GM11168 (cell line): ENCODE data around the gene RIC1.
"Not testable (repeated sequence)": the region's sequence is repeated elsewhere in the genome, so short reads cannot be mapped to it uniquely, and the experiment has no call there.

ENCODE experiments used
- in situ Hi-C: fragments of 300-500 bp; cut with MboI; formaldehyde crosslinking; loops from one replicate; pipeline ENCODE4 v1.12.0; 2022; ENCODE audit warnings: low sequenced_read_pairs; ENCODE audit not compliant: unreplicated experiment

The RIC1 gene

DNA sequence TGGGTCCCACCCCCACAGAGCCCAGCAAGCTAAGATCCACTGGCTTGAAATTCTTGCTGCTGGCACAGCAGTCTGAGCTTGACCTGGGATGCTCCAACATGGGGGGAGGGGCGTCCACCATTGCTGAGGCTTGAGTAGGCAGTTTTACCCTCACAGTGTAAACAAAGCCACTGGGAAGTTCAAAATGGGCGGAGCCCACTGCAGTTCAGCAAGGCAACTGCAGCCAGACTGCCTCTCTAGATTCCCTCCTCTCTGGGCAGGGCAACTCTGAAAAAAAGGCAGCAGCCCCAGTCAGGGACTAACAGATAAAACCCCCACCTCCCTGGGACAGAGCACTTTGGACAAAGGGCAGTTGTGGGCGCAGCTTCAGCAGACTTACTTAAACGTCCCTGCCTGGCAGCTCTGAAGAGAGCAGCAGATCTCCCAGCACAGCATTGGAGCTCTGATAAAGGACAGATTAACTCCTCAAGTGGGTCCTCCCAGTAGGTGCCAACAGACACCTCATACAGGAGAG lies 150.9 kb downstream of the RIC1 start:
- in situ Hi-C loops = not testable (repeated sequence)

DNA sequence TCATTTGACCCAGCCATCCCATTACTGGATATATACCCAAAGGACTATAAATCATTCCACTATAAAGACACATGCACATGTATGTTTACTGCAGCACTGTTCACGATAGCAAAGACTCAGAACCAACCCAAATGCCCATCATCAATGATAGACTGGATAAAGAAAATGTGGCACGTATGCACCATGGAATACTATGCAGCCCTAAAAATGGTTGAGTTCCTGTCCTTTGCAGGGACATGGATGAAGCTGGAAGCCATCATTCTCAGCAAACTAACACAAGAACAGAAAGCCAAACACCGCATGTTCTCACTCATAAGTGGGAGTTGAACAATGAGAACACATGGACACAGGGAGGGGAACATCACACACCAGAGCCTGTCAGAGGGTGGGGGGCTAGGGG lies 154.5 kb downstream of the RIC1 start:
- in situ Hi-C loops = not testable (repeated sequence)

DNA sequence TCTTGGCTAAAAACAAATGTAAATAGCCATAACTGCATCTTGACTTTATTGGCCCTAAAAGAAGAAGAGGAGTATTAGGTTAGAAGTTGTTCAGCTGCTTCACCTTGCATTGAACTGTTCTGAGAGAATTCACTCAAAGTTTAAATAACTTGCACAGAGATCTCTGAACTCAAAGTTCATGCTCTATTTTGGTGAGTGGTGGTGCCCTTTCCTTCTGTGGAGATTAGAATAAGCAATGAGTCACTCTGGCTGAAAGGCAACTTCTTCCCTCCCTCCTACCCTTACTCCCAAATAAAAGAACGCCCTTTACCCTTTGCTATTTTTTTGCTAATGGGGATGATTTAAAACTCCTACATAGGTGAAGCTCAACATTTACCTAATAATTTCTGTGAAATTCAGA lies 155.1 kb downstream of the RIC1 start:
- in situ Hi-C loops = no loop called here

DNA sequence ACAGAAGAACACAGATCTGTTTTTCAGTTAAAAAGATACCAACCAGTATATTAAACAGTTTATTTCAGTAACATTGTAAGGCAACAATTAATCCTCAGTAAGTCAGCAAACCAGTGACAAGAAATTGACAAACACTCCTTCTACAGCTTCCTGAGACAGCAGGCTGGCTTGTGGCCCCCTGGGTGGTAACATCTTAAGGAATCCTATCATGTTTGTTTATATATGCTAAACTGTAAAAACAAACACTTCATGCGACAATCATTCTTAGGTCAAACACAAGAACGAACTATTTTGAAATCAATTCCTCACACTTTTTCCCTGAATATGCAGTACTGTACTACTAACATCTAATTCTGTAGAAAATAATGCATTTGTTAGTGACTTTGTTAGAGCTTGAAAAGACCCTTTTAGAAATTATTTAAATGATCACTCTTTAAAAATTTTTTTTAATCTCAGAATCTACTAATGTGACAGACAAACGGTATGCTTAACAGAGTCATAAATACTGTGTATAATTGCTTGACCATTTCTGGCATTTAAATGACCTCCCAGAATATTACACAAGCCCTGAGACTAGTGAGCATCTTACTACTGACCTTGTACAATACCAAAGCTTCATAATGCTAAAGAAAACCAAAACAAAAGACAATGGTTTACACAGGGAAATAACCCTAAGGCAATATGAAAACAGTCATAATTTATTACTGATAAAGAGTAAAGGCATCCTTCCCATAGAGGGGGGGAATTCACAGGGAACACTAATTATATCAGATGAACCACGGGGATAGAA lies 155.8 kb downstream of the RIC1 start:
- in situ Hi-C loops = no loop called here

DNA sequence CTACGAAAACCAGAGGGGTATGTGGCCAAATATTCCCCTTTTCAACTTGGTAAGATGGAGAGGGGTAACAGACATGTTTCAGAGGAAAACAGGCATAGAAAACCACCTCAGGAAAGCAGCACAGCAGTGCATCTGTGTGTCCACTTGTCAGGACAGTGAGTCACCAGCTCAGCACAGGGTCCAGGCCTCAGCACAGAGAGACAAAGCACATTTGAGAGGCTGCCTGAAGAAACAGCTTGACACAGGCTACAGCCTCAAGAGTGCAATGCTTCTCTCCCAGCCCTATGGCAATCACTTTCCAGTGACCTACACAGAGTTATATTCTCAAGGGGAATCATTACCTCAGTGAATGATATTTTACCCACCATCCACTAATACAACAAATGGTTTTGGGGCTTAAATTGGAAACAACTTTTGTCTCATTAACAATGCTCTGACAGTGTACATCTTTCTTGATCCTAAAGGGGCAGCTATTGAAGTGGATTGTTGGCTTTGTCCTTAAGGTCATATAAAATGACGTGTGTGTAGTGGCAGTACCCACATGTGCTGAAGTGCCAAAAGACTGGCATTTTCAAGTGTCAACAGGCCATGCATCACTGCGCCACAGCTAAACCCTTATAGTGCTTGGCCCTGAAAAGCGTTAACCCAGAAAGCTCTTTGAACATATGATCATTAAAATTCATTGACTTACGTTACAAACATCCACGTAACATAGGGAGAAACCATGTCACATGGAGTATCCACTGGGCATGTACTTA lies 157.6 kb downstream of the RIC1 start:
- in situ Hi-C loops = no loop called here

DNA sequence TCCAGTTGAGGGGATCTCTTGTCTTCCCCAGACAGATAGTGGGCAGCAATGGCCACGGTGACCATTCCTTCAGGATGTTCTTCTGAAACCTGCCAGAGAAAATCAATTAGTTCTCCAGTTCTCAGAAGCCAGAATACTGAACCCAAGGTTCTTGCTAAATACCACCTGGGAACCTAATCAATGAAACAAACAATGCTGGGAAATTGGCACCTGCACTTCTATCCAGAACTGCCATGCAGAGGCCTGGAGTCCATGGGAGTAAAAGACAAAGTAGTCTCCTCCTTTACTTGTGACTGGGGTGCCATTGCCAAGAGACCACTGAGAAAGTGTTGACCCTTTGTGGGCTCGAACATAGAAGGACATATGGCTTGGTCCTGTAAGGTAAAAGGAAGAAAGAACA lies 158.3 kb downstream of the RIC1 start:
- in situ Hi-C loops = no loop called here

DNA sequence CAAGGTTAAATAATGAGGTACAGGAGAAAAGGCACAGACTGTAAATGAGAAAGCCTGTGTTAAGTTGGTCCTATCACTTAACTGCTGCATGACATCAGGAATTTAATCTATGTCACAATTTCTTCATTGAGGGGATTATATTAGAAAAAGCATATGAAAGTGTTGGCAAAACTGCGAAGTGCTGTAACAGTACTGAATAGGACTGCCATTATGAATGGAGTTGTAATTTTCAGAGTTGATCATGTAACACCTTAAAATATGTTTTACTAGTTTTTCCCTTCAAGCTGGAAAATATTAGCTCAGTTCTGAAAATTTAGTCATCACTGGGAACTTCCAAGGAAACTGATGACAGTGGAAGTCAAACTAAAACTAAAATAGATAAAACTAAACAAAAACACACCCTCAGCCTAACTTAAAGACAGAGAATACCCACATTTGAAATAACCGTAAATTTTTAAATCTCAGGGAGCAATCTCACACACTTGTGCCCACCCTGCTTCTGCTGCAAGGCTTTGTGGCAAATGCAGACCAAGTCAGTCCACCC lies 158.9 kb downstream of the RIC1 start:
- in situ Hi-C loops = no loop called here

DNA sequence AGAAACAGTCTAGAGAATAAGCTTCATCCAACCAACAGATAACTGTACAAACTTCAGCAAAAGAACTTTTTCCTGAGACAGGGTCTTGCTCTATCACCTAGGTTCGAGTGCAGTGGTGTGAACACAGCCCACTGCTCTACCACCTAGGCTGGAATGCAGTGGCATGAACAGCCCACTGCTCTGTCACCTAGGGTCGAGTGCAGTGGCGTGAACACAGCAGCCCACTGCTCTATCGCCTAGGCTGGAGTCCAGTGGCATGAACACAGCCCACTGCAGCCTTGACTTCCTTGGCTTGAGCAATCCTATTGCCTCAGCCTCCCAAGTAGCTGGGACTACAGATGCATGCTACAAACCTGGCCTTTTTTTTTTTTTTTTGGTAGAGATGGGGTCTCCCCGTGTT lies 160.6 kb downstream of the RIC1 start:
- in situ Hi-C loops = no loop called here

DNA sequence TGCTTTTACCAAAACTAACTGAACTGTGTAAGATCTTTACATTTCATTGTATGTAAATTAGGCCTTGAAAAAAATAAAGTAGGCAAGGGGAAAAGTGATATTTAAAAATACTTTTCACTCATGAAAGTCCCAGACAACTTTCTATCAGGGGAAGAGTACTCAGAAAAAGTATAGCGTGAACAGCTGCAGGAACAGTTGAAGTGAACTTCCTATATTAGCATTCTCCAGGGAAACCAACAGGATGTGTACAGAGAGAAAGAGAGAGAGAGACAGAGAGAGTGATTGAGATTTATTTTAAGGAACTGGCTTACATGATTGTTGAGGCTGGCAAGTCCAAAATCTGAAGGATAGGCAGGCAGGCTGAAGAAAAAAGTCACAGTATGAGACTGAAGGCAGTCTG lies 162.0 kb downstream of the RIC1 start:
- in situ Hi-C loops = no loop called here

DNA sequence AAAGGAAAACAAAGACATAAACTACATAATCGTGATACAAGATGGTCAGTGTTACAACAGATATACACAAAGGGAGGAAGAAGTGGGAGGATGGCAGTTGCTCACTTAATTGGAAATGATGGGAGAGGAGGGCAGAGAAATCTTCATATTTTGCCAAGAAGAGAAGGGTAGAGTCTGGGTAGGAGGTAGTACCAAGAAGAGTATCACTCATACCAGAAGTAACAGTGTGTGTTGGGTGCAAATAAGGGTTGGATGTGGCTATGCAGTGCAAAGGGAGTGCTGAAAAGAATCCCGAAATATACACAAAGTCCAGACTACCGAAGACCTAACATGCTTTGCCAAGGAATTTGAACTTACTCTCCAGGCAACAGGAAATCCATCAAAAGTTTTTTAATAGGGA lies 163.0 kb downstream of the RIC1 start:
- in situ Hi-C loops = no loop called here

DNA sequence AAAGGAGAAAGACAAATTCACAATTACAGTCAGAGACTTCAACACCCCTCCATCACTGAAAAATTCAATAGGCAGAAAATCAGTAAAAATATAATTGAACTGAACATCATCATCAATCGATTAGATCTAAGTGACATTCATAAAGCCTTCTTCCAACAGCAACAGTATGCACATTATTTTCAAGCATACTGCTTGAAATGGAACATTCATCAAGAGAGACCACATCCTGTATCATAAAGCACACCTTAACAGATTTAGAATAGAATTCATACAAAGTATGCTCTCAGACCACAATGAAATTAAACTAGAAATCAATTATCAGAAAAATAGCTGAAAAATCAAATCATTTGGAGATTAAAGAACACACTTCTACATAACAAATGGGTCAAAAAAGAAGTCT lies 164.9 kb downstream of the RIC1 start:
- in situ Hi-C loops = no loop called here

DNA sequence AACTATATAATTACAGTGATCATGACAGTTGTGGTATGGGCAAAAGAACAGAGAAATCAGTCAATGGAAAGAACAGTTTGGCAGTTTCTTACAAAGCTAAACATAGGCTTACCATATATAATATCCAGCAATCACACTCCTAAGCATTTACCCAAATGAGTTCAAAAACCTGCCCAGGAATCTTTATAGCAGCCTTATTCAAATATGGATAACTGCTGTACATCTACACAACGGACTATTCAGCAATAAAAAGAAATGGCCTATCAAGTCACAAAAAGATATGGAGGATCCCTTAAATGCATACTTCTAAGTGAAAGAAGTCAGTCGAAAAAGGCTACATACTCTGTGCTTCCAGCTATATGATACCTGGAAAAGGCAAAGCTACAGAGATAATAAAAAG lies 167.4 kb downstream of the RIC1 start:
- in situ Hi-C loops = no loop called here

DNA sequence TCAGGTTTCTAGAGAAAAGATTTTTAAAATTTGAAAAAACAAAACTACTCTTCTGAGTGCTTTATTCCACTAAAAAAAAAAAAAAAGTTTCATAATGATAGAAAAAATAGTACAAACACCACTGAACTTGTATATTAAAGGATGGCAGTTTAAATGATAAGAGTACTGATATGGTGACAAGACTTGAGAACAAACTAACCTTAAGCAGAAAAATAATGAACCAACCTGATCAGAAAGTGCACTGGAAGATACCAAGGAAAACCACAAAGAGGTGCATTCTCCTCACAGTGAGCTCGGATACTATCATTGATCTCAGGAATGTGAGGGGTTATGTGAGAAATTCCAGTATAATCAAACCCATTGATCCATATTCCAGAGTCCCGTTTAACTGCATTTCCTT lies 169.7 kb downstream of the RIC1 start:
- in situ Hi-C loops = no loop called here

DNA sequence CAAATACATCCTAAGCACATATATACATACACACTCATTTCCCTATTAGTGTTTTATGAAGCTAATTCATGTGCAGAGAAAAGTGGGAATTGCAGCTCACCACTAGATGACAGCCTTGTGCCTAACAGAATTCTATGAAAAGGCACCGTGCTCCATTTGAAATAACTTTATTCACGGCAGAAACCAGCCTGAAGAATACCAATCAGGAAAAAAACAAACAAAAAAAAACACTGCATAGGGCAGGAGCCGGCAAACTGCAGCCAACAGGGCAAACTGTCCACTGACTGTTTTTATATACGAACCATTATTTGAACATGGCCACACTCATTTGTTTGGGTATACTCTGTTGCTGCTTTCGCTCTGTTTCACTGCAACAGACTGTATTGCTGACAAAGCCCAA lies 170.4 kb downstream of the RIC1 start:
- in situ Hi-C loops = no loop called here

DNA sequence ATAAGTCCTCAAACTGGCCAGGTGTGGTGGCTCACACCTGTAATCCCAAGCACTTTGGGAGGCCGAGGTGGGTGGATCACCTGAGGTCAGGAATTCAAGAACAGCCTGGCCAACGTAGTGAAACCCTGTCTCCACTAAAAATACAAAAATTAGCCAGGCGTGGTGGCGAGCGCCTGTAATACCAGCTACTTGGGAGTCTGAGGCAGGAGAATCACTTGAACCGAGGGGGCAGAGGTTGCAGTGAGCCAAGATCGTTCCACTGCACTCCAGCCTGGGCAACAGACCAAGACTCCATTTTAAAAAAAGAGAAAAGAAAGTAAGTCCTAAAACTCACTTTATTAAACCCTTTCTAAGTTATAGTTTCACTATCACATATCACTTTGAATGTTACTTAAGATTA lies 171.5 kb downstream of the RIC1 start:
- in situ Hi-C loops = not testable (repeated sequence)

DNA sequence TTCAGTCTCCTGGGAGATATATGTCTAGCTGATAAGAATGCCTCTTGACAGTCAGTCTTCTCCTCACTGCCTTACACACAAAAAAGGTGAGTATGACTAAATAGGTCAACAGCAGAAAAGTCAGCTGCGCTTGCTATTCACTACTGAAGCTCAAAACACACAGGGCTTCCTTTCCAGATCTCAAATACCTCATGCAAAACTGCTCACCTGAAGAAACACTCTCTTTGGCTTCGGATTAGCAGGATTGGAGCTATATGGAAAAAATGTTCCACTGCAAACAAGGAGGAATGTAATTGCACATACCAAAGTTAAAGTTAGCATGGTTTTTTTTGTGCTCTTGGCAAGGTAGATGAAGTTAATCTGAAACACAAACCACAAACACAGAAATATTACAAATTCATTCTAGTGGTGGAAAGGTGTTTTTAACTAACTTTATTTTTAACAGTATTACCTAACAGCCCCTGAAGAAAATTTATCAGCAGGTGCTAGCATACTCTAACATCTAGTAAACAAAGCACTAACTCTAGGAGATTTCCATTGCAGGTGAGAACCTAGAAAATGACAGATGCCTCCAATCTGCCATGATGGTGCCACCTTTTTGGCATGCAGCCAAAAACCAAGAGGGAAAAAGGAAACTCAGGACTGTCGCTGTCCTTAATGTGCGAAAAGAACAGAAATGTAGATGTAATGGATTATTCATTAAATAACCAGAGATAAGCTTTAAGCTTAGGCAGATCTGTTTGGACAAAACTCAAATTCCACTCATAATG lies 172.2 kb downstream of the RIC1 start:
- in situ Hi-C loops = no loop called here

DNA sequence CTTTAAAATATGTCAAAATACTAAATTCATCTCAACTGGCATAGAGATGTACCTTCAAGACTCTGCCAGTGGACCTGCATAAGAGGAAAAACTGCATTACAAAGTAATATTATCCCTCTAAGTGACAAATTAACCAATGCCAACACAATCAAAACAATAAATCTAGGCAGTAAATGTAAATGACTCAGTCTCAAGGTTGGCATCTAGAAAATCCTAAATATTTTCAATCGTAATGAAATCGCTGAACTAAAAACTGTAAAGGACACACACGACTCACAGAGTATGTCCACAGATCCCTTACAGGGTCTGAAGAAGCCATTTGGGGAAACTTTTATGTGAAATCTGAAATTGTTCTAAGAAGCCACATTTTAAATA lies 172.8 kb downstream of the RIC1 start:
- in situ Hi-C loops = no loop called here

DNA sequence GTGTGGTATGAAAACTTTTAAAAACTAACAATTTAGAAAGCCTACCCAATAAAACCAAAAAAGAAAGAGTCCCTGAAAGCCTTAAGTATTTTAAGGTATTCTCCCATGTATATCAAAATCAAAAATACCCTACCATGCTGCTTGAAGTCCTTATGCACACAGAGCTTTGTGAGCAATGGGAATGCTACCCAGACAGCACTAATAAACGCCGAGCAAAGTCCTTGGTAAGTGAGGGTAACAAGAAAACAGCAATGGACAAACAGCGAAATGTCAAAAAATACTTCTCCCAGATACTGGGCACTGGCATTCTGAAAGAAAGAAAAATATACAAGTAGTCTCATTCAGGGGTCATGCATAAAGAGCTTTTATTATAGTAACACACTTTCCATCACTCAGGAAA lies 176.6 kb downstream of the RIC1 start:
- in situ Hi-C loops = no loop called here

DNA sequence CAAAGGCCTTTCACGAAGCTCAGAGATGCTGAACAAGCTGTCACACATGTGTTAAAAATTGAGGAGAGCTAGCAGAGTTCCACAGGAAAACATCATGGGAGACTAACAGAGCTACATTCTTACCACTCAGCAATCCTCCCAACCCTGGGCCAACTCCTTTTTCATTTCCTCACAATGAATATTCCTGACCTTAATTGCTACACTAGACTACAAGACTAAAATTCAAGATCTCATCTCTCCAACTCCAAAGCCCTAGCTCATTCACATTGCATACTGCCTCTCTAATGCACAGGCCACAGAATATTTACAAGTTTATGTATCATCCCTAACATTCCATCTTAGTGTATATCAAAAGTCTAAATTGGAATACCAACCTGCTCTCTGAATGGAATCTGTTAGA lies 182.8 kb downstream of the RIC1 start:
- in situ Hi-C loops = no loop called here

DNA sequence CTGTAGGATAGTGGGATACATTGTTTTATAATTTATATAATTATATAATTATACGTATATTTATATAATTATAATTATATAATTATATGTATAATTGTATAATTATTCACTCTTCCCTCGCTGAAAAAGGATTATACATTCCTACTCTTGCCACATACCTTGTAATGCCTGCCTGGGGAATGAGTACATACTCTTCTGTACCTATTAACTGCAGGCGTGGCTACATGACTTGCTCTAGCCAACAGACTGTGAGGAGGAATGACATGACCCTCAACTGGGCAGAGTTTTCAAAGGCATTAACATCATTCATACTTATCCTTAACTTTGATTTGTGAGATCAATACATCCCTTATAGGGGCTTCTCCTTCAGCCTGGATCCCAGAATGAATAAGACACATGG lies 184.9 kb downstream of the RIC1 start:
- in situ Hi-C loops = no loop called here

DNA sequence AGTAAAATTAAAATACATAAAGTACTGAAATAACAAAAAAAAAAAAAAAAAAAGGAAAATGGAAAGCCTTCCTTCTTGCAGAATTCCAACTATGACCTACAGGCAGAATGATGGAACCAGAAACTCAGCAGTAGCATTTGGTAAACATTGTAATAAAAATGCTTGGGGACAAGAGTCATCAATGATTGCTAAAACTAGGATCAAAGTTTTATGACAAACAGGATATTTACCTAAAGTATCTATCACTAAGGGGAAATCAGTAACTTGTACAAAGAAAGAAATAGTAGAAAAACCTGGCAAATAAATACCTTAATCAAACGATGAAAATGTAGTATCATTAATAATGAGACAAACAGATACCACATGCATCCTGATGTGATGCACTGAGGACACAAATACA lies 186.6 kb downstream of the RIC1 start:
- in situ Hi-C loops = no loop called here
